DMS153 treated with DMSO at 0.1 percent for 48 hours (cell line): ENCODE measurements around the gene CBX7.
"Not testable (repeated sequence)": the region's sequence is repeated elsewhere in the genome, so short reads cannot be mapped to it uniquely, and the experiment has no call there.

Experiments
- DNase-seq: peaks from one replicate; lab custom pipeline; 2025; ENCODE audit not compliant: unreplicated experiment; lab: John Stamatoyannopoulos, UW

Gene CBX7

GRCh38 chr22:39174498-39175352 is 22.2 kb upstream of the CBX7 start:
- no peak for DNase-seq

- no peak for DNase-seq
Observed at GRCh38 chr22:39173787-39174497, 21.5 kb upstream of the CBX7 start.

- DNase-seq = no peak
Observed at GRCh38 chr22:39173050-39173706, 20.7 kb upstream of the CBX7 start.

- DNase-seq = not testable (repeated sequence)
Observed at GRCh38 chr22:39172265-39173049, 20.0 kb upstream of the CBX7 start.

GRCh38 chr22:39171623-39172264 is 19.3 kb upstream of the CBX7 start:
- DNase-seq = no peak

GRCh38 chr22:39170825-39171622 is 18.5 kb upstream of the CBX7 start:
- peak; percentile 81 for DNase-seq

- DNase-seq = no peak
Observed at GRCh38 chr22:39169797-39170466, 17.5 kb upstream of the CBX7 start.

GRCh38 chr22:39166547-39166946 is 14.1 kb upstream of the CBX7 start:
- no peak for DNase-seq

- DNase-seq = not testable (repeated sequence)
Observed at GRCh38 chr22:39156093-39156492, 3.6 kb upstream of the CBX7 start.

GRCh38 chr22:39155421-39155820 is 2.9 kb upstream of the CBX7 start:
- no peak for DNase-seq

- no peak for DNase-seq
Observed at GRCh38 chr22:39153220-39153717, 789 bp upstream of the CBX7 start.

- no peak for DNase-seq
Observed at GRCh38 chr22:39152024-39152510, 413 bp downstream of the CBX7 start.

GRCh38 chr22:39151329-39151975 is 1.0 kb downstream of the CBX7 start:
- DNase-seq = no peak

- DNase-seq = no peak
Observed at GRCh38 chr22:39150848-39151215, 1.6 kb downstream of the CBX7 start.

GRCh38 chr22:39149915-39150847 is 2.3 kb downstream of the CBX7 start:
- no peak for DNase-seq

- DNase-seq = no peak
Observed at GRCh38 chr22:39148727-39149535, 3.5 kb downstream of the CBX7 start.
